ENCODE data around the gene ZBTB49. TPM values are rescaled to one million over a fixed set of nuclear protein-coding genes. Genes with fewer than 3 reads are reported as not detected.
A peak's percentile ranks its signal among the peaks of the same experiment; 100 is the strongest.

The ZBTB49 gene
- total RNA-seq, 1 donor from 2014 or later, result 5.7 TPM

- H3K4me1 Mint-ChIP-seq, result peaks cover 9% of the 10 kb centered on the region
- H3K9me3 Mint-ChIP-seq, result peaks cover 2% of the 10 kb centered on the region
- no peak for DNase-seq (ENCODE audit: low read depth, low spot score)
- H3K27me3 Mint-ChIP-seq (ENCODE audit: low read depth), result no peaks in the 10 kb centered on the region
- peaks cover 6% of the 10 kb centered on the region for H3K36me3 Mint-ChIP-seq (ENCODE audit: low read depth)
- no peak overlapping the region for H3K4me3 Mint-ChIP-seq
- H3K27ac Mint-ChIP-seq (ENCODE audit: unreplicated experiment), result peak overlapping the region; percentile 31
- TF ChIP-seq, protein P1, sequence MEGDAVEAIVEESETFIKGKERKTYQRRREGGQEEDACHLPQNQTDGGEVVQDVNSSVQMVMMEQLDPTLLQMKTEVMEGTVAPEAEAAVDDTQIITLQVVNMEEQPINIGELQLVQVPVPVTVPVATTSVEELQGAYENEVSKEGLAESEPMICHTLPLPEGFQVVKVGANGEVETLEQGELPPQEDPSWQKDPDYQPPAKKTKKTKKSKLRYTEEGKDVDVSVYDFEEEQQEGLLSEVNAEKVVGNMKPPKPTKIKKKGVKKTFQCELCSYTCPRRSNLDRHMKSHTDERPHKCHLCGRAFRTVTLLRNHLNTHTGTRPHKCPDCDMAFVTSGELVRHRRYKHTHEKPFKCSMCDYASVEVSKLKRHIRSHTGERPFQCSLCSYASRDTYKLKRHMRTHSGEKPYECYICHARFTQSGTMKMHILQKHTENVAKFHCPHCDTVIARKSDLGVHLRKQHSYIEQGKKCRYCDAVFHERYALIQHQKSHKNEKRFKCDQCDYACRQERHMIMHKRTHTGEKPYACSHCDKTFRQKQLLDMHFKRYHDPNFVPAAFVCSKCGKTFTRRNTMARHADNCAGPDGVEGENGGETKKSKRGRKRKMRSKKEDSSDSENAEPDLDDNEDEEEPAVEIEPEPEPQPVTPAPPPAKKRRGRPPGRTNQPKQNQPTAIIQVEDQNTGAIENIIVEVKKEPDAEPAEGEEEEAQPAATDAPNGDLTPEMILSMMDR (conservative IDR thresholded peaks at IDR 0.05), result no peak
Observed at GRCh38 chr4:4296283-4296846, 6.3 kb downstream of the ZBTB49 start.

GRCh38 chr4:4299006-4299405, 9.0 kb downstream of the ZBTB49 start:
- TF ChIP-seq, protein P1 (conservative IDR thresholded peaks at IDR 0.05), result no peak
- Mint-ChIP-seq H3K4me1 (no peaks in the 10 kb centered on the region), H3K27me3 (ENCODE audit: low read depth) (no peaks in the 10 kb centered on the region), H3K36me3 (ENCODE audit: low read depth) (peaks cover 6% of the 10 kb centered on the region), H3K9me3 (peaks cover 2% of the 10 kb centered on the region), H3K4me3 (no peak overlapping the region), H3K27ac (ENCODE audit: unreplicated experiment) (peak overlapping the region; percentile 57)
- DNase-seq (ENCODE audit: low read depth, low spot score), result no peak

DNA sequence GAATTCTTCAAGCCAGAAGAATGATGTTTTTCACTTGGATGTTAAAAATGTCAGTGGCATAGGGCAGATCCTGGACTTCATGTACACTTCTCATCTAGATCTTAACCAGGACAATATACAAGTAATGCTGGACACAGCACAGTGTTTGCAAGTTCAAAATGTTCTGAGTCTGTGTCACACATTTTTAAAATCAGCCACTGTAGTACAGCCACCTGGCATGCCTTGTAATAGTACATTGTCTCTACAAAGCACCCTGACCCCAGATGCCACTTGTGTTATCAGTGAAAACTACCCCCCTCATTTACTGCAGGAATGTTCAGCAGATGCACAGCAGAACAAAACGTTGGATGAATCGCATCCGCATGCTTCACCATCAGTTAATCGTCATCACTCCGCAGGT, 11.9 kb downstream of the ZBTB49 start:
- no peaks in the 10 kb centered on the region for H3K4me1 Mint-ChIP-seq
- no peak for DNase-seq (ENCODE audit: low read depth, low spot score)

DNA sequence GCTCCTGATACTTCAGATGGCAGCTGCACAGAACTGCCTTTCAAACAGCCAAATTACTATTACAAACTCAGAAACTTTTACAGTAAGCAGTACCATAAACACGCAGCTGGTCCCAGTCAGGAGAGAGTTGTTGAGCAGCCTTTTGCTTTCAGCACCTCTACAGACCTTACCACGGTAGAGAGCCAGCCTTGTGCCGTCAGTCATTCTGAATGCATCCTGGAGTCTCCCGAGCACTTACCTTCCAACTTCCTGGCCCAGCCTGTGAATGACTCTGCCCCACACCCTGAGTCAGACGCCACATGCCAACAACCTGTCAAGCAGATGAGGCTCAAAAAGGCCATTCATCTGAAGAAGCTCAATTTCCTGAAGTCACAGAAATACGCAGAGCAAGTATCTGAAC, 12.4 kb downstream of the ZBTB49 start:
- Mint-ChIP-seq H3K27ac (ENCODE audit: unreplicated experiment) (no peak overlapping the region), H3K36me3 (ENCODE audit: low read depth) (no peaks in the 10 kb centered on the region), H3K4me3 (no peak overlapping the region), H3K27me3 (ENCODE audit: low read depth) (no peaks in the 10 kb centered on the region), H3K4me1 (no peaks in the 10 kb centered on the region), H3K9me3 (no peaks in the 10 kb centered on the region)
- TF ChIP-seq, protein P1 (conservative IDR thresholded peaks at IDR 0.05), result no peak
- no peak for DNase-seq (ENCODE audit: low read depth, low spot score)

More for the DNA sequence above, 11.9 kb downstream of the ZBTB49 start:
- Mint-ChIP-seq H3K4me3 (no peak overlapping the region), H3K27ac (ENCODE audit: unreplicated experiment) (no peak overlapping the region), H3K27me3 (ENCODE audit: low read depth) (no peaks in the 10 kb centered on the region), H3K9me3 (no peaks in the 10 kb centered on the region), H3K36me3 (ENCODE audit: low read depth) (no peaks in the 10 kb centered on the region)
- TF ChIP-seq, protein P1 (conservative IDR thresholded peaks at IDR 0.05), result no peak

- TF ChIP-seq, protein P1 (conservative IDR thresholded peaks at IDR 0.05), result no peak
- no peaks in the 10 kb centered on the region for H3K36me3 Mint-ChIP-seq (ENCODE audit: low read depth)
- no peaks in the 10 kb centered on the region for H3K4me1 Mint-ChIP-seq
- H3K9me3 Mint-ChIP-seq, result no peaks in the 10 kb centered on the region
- H3K27ac Mint-ChIP-seq (ENCODE audit: unreplicated experiment), result peak overlapping the region; percentile 8
- no peak for DNase-seq (ENCODE audit: low read depth, low spot score)
- no peaks in the 10 kb centered on the region for H3K27me3 Mint-ChIP-seq (ENCODE audit: low read depth)
- H3K4me3 Mint-ChIP-seq, result no peak overlapping the region
Observed at GRCh38 chr4:4306920-4307319, 16.9 kb downstream of the ZBTB49 start.

Measured in neural crest cell (in vitro differentiated cells).